Neural progenitor cell (in vitro differentiated cells): ENCODE data around the gene CTR9.

ENCODE experiments used
- EZH2 ChIP-seq: fragments of 200-600 bp; sonication (generic); IDR thresholded peaks from 2 replicates; pipeline ENCODE4 v1.6.1; 2017; ENCODE audit warnings: antibody characterized with exemption, mild to moderate bottlenecking, moderate library complexity
- TF ChIP-seq, protein P1 (sequence below): fragments of 200-600 bp; sonication (generic); IDR thresholded peaks from 2 replicates; pipeline ENCODE4 v1.5.1; 2017; ENCODE audit warnings: antibody characterized with exemption, mild to moderate bottlenecking

DNA sequence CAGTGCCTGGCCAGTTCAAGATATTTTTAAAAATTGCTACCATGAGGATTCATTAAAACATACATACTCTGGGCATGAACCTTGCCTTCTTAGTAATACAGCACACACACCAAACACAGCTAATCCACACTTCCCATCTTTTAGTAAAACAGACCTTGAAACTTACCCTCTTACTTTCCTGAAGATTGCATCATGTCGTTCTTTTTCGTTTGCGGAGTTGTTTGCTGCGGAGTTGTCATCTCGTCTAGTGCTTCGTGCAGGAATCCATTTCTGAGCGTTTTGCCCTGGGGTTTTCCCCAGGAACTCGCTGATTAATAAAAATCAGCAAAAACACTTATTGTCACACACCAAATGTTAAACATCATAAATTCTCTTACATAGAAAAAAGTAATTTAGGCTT lies 54.7 kb downstream of the CTR9 start:
- TF ChIP-seq, protein P1, sequence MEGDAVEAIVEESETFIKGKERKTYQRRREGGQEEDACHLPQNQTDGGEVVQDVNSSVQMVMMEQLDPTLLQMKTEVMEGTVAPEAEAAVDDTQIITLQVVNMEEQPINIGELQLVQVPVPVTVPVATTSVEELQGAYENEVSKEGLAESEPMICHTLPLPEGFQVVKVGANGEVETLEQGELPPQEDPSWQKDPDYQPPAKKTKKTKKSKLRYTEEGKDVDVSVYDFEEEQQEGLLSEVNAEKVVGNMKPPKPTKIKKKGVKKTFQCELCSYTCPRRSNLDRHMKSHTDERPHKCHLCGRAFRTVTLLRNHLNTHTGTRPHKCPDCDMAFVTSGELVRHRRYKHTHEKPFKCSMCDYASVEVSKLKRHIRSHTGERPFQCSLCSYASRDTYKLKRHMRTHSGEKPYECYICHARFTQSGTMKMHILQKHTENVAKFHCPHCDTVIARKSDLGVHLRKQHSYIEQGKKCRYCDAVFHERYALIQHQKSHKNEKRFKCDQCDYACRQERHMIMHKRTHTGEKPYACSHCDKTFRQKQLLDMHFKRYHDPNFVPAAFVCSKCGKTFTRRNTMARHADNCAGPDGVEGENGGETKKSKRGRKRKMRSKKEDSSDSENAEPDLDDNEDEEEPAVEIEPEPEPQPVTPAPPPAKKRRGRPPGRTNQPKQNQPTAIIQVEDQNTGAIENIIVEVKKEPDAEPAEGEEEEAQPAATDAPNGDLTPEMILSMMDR = no peak
- no peak for TF ChIP-seq EZH2
